Lower leg skin (tissue), 3 donors: Measurements from ENCODE around the gene DNAAF1.

Source experiments
- CTCF ChIP-seq, 3 donors: fragments of 450-650 bp; IDR thresholded peaks; one replicate each; pipeline ENCODE4 v1.5.1; 2016; ENCODE audit warnings: antibody characterized with exemption in 3 of 3, mild to moderate bottlenecking in 3 of 3, moderate library complexity in 2 of 3
- POLR2A ChIP-seq, 2 donors: fragments of 450-650 bp; IDR thresholded peaks; one replicate each; pipeline ENCODE4 v1.6.1; 2016 to 2017; ENCODE audit warnings: antibody characterized with exemption in 2 of 2, mild to moderate bottlenecking in 1 of 2, moderate library complexity in 1 of 2

GRCh38 chr16:84194470-84195200 lies 49.5 kb downstream of the DNAAF1 start:
- TF ChIP-seq CTCF (IDR thresholded peaks at IDR 0.05) = no peak
- TF ChIP-seq POLR2A (IDR thresholded peaks at IDR 0.05) = no peak
